Upper lobe of right lung (tissue), 1 donor: ENCODE measurements around the gene UIMC1. TPM values are rescaled to one million over a fixed set of nuclear protein-coding genes. Genes with fewer than 3 reads are reported as not detected.

Experiments used
- ATAC-seq: fragments of 200-7000 bp; cut with Tn5 transposase; one replicate; pipeline ENCODE4 v1.9.1; 2020; ENCODE audit warnings: mild to moderate bottlenecking, moderate library complexity
- DNase-seq: peaks from one replicate; pipeline ENCODE4 v3.0.0-alpha.2; 2020
- H3K27ac ChIP-seq: fragments of 200-600 bp; one replicate; pipeline ENCODE4 v1.8.0; 2022
- H3K27me3 ChIP-seq: fragments of 200-600 bp; one replicate; pipeline ENCODE4 v1.8.0; 2022; ENCODE audit warnings: mild to moderate bottlenecking
- H3K36me3 ChIP-seq: fragments of 200-600 bp; one replicate; pipeline ENCODE4 v1.8.0; 2022
- H3K4me1 ChIP-seq: fragments of 200-600 bp; one replicate; pipeline ENCODE4 v1.8.0; 2022
- H3K4me3 ChIP-seq: fragments of 200-600 bp; one replicate; pipeline ENCODE4 v1.8.0; 2022; ENCODE audit warnings: mild to moderate bottlenecking
- H3K9me3 ChIP-seq: fragments of 200-600 bp; one replicate; pipeline ENCODE4 v1.8.0; 2022
- intact Hi-C: fragments of 100-400 bp; cut with DNase I; formaldehyde crosslinking; loops from one replicate; pipeline ENCODE4 v1.11.0; 2022
- total RNA-seq: library from RNA; stranded (reverse); fragmentation: NEBNext Ultra II Directional; extraction: Animal tissue kit (Norgen Biotek cat#: 25700); gene quantifications from one replicate; pipeline ENCODE4 v1.2.1, GENCODE V29; 2021
- TF ChIP-seq, protein P1 (sequence below): fragments of 200-600 bp; IDR thresholded peaks from one replicate; pipeline ENCODE4 v1.8.0; 2022; ENCODE audit warnings: antibody characterized with exemption
- donor health status: DM: no; HTN: yes; CAD: no; lungs with severe emphysema.

UIMC1 gene
- total RNA-seq, 1 donor from 2014 or later: 35.4 TPM

DNA sequence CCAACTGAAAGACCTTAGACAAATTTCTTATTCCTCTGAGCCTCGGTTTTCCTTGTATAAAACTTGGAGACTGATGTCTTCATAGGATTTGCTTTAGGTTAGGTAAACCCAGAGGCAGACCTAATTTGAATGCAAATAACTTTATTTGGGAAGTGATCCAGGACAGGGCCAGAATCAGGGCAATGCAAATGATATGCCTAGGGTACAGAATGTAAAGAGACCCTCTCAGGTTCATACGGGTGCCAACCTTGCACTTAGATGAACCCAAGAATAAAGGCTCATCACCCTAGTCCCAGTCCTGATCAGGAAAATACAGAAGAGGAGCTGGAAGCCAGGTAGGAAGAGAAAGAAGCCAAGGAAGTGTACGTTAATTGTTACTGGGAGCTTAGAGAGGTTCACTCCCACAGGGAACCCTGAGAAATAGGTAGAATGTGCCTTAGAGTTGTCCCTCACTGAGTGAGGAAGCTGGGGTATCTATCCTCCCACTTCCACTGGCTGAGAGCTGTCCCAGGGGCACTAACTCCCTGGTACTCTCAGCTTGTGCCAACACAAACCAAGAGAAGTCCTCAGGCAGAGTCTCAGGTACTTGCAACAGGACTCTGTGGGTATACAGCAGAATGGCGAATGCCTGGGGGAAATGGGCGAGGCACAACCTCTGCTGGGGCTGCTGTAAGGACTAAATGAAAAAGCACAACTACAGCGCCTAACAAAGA is 104.3 kb downstream of the UIMC1 start:
- Histone ChIP-seq H3K4me1 (peaks cover 22% of the 10 kb centered on the region), H3K4me3 (no peak overlapping the region), H3K9me3 (no peaks in the 10 kb centered on the region), H3K27me3 (no peaks in the 10 kb centered on the region), H3K36me3 (peaks cover 41% of the 10 kb centered on the region), H3K27ac (peak overlapping the region; percentile 36)
- TF ChIP-seq, protein P1, sequence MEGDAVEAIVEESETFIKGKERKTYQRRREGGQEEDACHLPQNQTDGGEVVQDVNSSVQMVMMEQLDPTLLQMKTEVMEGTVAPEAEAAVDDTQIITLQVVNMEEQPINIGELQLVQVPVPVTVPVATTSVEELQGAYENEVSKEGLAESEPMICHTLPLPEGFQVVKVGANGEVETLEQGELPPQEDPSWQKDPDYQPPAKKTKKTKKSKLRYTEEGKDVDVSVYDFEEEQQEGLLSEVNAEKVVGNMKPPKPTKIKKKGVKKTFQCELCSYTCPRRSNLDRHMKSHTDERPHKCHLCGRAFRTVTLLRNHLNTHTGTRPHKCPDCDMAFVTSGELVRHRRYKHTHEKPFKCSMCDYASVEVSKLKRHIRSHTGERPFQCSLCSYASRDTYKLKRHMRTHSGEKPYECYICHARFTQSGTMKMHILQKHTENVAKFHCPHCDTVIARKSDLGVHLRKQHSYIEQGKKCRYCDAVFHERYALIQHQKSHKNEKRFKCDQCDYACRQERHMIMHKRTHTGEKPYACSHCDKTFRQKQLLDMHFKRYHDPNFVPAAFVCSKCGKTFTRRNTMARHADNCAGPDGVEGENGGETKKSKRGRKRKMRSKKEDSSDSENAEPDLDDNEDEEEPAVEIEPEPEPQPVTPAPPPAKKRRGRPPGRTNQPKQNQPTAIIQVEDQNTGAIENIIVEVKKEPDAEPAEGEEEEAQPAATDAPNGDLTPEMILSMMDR: no peak
- intact Hi-C loops: no loop called here
- no peak for ATAC-seq
- DNase-seq: no peak

DNA sequence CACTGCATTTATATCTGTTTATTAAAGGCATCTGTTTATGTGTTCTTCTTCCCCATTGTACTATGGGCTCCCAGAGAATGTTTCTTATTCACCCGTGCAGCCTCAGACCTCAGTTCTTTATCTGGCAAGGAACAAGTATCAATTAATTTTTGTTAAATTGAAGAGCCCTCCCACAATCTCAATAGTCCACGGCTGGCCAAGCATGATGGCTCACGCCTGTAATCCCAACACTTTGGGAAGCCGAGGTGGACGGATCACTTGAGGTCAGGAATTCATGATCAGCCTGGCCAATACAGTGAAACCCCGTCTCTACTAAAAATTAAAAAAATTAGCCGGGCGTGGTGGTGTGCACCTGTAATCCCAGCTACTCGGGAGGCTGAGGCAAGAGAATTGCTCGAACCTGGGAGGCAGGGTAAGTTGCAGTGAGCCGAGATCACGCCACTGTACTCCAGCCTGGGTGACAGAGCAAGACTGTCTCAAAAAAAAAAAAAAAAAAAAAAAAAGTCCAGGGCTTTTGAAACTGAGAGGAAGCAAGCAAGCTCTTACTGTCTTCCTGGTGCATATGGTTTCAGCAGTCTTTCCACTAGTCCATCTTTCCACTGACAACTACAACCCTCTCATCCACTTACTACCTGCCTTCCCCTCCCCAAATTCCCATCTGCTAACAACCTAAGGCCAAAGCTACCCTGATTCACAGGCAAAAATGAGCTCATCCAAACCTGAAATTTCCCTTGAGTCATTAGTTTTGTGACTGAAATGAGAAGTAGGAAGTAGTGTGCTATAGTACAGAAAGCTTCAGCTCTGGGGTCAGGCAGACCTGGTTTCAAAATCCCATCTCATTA is 105.1 kb downstream of the UIMC1 start:
- Histone ChIP-seq H3K4me3 (no peak overlapping the region), H3K4me1 (peaks cover 22% of the 10 kb centered on the region), H3K27me3 (no peaks in the 10 kb centered on the region), H3K36me3 (peaks cover 33% of the 10 kb centered on the region), H3K9me3 (no peaks in the 10 kb centered on the region), H3K27ac (peak overlapping the region; percentile 36)
- ATAC-seq: peak; percentile 37
- TF ChIP-seq, protein P1: no peak
- DNase-seq: no peak
- intact Hi-C loops: no loop called here

DNA sequence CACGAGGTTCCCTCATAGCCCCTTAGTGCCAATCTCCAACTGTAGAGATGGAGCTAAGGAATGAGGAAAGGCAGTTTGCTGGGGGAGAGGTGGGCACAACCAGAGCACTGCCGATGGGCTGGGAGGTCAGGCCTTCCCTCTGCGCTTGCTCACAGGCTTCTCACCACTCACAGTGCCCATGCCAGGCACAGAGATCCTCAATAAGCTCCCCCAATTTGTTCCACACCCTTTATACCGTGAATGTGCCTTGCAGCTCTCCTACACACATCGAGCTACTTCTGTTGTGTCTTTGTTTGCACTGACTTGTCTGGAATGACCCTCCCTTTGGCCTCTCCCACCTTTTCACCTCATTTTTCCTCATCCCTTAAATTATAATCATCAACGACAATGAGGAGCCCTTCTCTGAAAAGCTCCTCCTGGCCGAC is 105.8 kb downstream of the UIMC1 start:
- no peak overlapping the region for H3K27ac ChIP-seq

GRCh38 chr5:176899946-176900779 is 106.4 kb downstream of the UIMC1 start:
- Histone ChIP-seq H3K4me1 (peaks cover 22% of the 10 kb centered on the region), H3K36me3 (peaks cover 20% of the 10 kb centered on the region), H3K4me3 (no peak overlapping the region), H3K27ac (peak overlapping the region; percentile 42), H3K27me3 (no peaks in the 10 kb centered on the region), H3K9me3 (no peaks in the 10 kb centered on the region)
- ATAC-seq (no peak), DNase-seq (no peak)
- TF ChIP-seq, protein P1: no peak
- intact Hi-C loops: no loop called here

More for the DNA sequence above, 105.8 kb downstream of the UIMC1 start:
- TF ChIP-seq, protein P1: no peak
- DNase-seq (no peak), ATAC-seq (no peak)
- Histone ChIP-seq H3K9me3 (no peaks in the 10 kb centered on the region), H3K36me3 (peaks cover 26% of the 10 kb centered on the region), H3K27me3 (no peaks in the 10 kb centered on the region), H3K4me3 (no peak overlapping the region), H3K4me1 (peaks cover 22% of the 10 kb centered on the region)
- intact Hi-C loops: no loop called here

GRCh38 chr5:176899296-176899891 is 107.2 kb downstream of the UIMC1 start, which contains the start of gene HK3:
TSS of gene HK3 (minus strand) at chr5:176899346. CDS start at chr5:176896159, 3,187 bp downstream.
- peak within 1 kb of the TSS; percentile 42 for H3K27ac ChIP-seq
- H3K4me1 ChIP-seq: peaks cover 22% of the 10 kb centered on the region
- peak; percentile 80 for ATAC-seq
- TF ChIP-seq, protein P1: no peak
- H3K9me3 ChIP-seq: no peaks in the 10 kb centered on the region
- intact Hi-C loops: no loop called here
- no peak for DNase-seq
- H3K27me3 ChIP-seq: no peaks in the 10 kb centered on the region
- H3K36me3 ChIP-seq: peaks cover 12% of the 10 kb centered on the region
- peak within 1 kb of the TSS; percentile 24 for H3K4me3 ChIP-seq
